Hepatocyte (in vitro differentiated cells): ENCODE results near the gene LOX.

Experiments
- EZH2 ChIP-seq: fragments of 200-600 bp; sonication (generic); IDR thresholded peaks from 2 replicates; pipeline ENCODE4 v1.6.1; 2016; ENCODE audit warnings: antibody characterized with exemption, mild to moderate bottlenecking, borderline replicate concordance
- EZH2phosphoT487 ChIP-seq: fragments of 200-600 bp; sonication (generic); IDR thresholded peaks from one replicate; pipeline ENCODE4 v1.6.1; 2018; ENCODE audit warnings: antibody characterized with exemption, mild to moderate bottlenecking, low read depth, moderate library complexity; ENCODE audit not compliant: unreplicated experiment, severe bottlenecking
- TF ChIP-seq, protein P1 (sequence below): fragments of 200-600 bp; sonication (generic); IDR thresholded peaks from 2 replicates; pipeline ENCODE4 v1.5.1; 2016; ENCODE audit warnings: antibody characterized with exemption, mild to moderate bottlenecking; ENCODE audit not compliant: poor library complexity

- TF ChIP-seq, protein P1, sequence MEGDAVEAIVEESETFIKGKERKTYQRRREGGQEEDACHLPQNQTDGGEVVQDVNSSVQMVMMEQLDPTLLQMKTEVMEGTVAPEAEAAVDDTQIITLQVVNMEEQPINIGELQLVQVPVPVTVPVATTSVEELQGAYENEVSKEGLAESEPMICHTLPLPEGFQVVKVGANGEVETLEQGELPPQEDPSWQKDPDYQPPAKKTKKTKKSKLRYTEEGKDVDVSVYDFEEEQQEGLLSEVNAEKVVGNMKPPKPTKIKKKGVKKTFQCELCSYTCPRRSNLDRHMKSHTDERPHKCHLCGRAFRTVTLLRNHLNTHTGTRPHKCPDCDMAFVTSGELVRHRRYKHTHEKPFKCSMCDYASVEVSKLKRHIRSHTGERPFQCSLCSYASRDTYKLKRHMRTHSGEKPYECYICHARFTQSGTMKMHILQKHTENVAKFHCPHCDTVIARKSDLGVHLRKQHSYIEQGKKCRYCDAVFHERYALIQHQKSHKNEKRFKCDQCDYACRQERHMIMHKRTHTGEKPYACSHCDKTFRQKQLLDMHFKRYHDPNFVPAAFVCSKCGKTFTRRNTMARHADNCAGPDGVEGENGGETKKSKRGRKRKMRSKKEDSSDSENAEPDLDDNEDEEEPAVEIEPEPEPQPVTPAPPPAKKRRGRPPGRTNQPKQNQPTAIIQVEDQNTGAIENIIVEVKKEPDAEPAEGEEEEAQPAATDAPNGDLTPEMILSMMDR, result no peak
- TF ChIP-seq EZH2phosphoT487, result no peak
- TF ChIP-seq EZH2, result no peak
Measured at GRCh38 chr5:122118356-122118948, 40.4 kb upstream of the LOX start.
